Esophagus muscularis mucosa (tissue), 4 donors: ENCODE measurements around the gene USP24. TPM values are rescaled to one million over a fixed set of nuclear protein-coding genes. Genes with fewer than 3 reads are reported as not detected.

Source experiments
- DNase-seq: peaks from one replicate; pipeline ENCODE4 v3.0.0-alpha.2; 2017; ENCODE audit errors: extremely low spot score
- H3K27ac ChIP-seq, 4 donors: fragments of 200-600 bp; sonication (generic); replicated peaks in 1 of 4; 1 replicate in 3 of 4; 2 replicates in 1 of 4; pipeline ENCODE4 v1.5.1; 2016 to 2019; ENCODE audit warnings: mild to moderate bottlenecking in 1 of 4
- H3K27me3 ChIP-seq, 4 donors: fragments of 200-600 bp; sonication (generic); one replicate each; pipeline versions ENCODE4 v1.5.1 to v1.6.0; 2016 to 2019
- H3K36me3 ChIP-seq, 4 donors: fragments of 200-600 bp; sonication (generic); one replicate each; pipeline ENCODE4 v1.5.1; 2016 to 2019
- H3K4me1 ChIP-seq, 4 donors: fragments of 200-600 bp; sonication (generic); one replicate each; pipeline ENCODE4 v1.5.1; 2016 to 2019
- H3K4me3 ChIP-seq, 4 donors: fragments of 200-600 bp; sonication (generic); 1 replicate in 2 of 4; 2 replicates in 2 of 4; pipeline ENCODE4 v1.5.1; 2016 to 2019; ENCODE audit warnings: mild to moderate bottlenecking in 4 of 4, moderate library complexity in 1 of 4
- H3K9me3 ChIP-seq, 4 donors: fragments of 200-600 bp; sonication (generic); 1 replicate in 3 of 4; 2 replicates in 1 of 4; pipeline ENCODE4 v1.5.1; 2016 to 2019
- CTCF ChIP-seq, 3 experiments: fragments of 200-600 bp in 2 of 3; fragments of 450-650 bp in 1 of 3; sonication (generic) in 2 of 3; IDR thresholded peaks; one replicate each; pipeline ENCODE4 v1.5.1; 2017 to 2019; ENCODE audit warnings: antibody characterized with exemption in 3 of 3, mild to moderate bottlenecking in 2 of 3, moderate library complexity in 1 of 3
- EP300 ChIP-seq: sonication (generic); formaldehyde crosslinking; IDR thresholded peaks from one replicate; pipeline ENCODE4 v1.6.1; 2017; ENCODE audit warnings: antibody characterized with exemption
- POLR2A ChIP-seq: fragments of 450-650 bp; IDR thresholded peaks from one replicate; pipeline ENCODE4 v1.6.1; 2017; ENCODE audit warnings: antibody characterized with exemption, moderate library complexity, mild to moderate bottlenecking, low read depth
- POLR2AphosphoS5 ChIP-seq, 2 donors: sonication (generic); formaldehyde crosslinking; IDR thresholded peaks; one replicate each; pipeline ENCODE4 v1.6.1; 2017; ENCODE audit warnings: antibody characterized with exemption in 2 of 2
- WGBS: methylation state at CpG from one replicate; pipeline ENCODE4 v1.1.5; 2018; 5-methylcytosine and 5-hydroxymethylcytosine counted together
- intact Hi-C: fragments of 100-400 bp; cut with DNase I; formaldehyde crosslinking; loops from one replicate; pipeline ENCODE4 v1.15.1; 2023
- total RNA-seq, 4 donors: library from RNA; depleted of rRNA; stranded (reverse); fragments of >200 nt; gene quantifications; one replicate each; pipeline versions ENCODE4 v1.1.0 to v1.2.1, GENCODE V29; 2016

The USP24 gene
- total RNA-seq, 4 donors from 2014 or later, result 28.3 to 45.3 (median 37.7) TPM

- Histone ChIP-seq H3K4me1 (peaks cover 0 to 9% (median 3%) of the 10 kb centered on the region in 4 donors), H3K27ac (no peak overlapping the region), H3K9me3 (no peaks in the 10 kb centered on the region), H3K27me3 (no peaks in the 10 kb centered on the region), H3K36me3 (no peaks in the 10 kb centered on the region), H3K4me3 (no peak overlapping the region)
- intact Hi-C loops, result no loop called here
- TF ChIP-seq EP300 (no peak), POLR2A (no peak), POLR2AphosphoS5 (IDR thresholded peaks at IDR 0.05) (no peak), CTCF (IDR thresholded peaks at IDR 0.05) (no peak)
- no peak for DNase-seq
Observed at GRCh38 chr1:55246331-55246730, 31.2 kb upstream of the USP24 start.

- Histone ChIP-seq H3K4me1 (peaks cover 0 to 8% (median 3%) of the 10 kb centered on the region in 4 donors), H3K27me3 (no peaks in the 10 kb centered on the region), H3K9me3 (no peaks in the 10 kb centered on the region), H3K36me3 (no peaks in the 10 kb centered on the region), H3K4me3 (no peak overlapping the region), H3K27ac (no peak overlapping the region)
- no peak for TF ChIP-seq POLR2AphosphoS5 (IDR thresholded peaks at IDR 0.05)
- no peak for TF ChIP-seq CTCF (IDR thresholded peaks at IDR 0.05)
- TF ChIP-seq POLR2A, result no peak
- TF ChIP-seq EP300, result no peak
- 76% methylated on average over 4 of the region's 4 CpGs for WGBS
- intact Hi-C loops, result no loop called here
- no peak for DNase-seq
Observed at GRCh38 chr1:55245781-55246180, 30.6 kb upstream of the USP24 start.

GRCh38 chr1:55244476-55245099, 29.4 kb upstream of the USP24 start:
- DNase-seq, result no peak
- WGBS, result 59% methylated on average over 6 of the region's 6 CpGs
- H3K27me3 ChIP-seq, result no peaks in the 10 kb centered on the region
- no peak overlapping the region for H3K4me3 ChIP-seq
- no peaks in the 10 kb centered on the region for H3K36me3 ChIP-seq
- no peaks in the 10 kb centered on the region for H3K9me3 ChIP-seq
- H3K4me1 ChIP-seq, result no peaks in the 10 kb centered on the region
- H3K27ac ChIP-seq, result no peak overlapping the region
- TF ChIP-seq CTCF (IDR thresholded peaks at IDR 0.05) (no peak), EP300 (no peak), POLR2AphosphoS5 (IDR thresholded peaks at IDR 0.05) (no peak), POLR2A (no peak)
- intact Hi-C loops, result no loop called here

- Histone ChIP-seq H3K27me3 (no peaks in the 10 kb centered on the region), H3K9me3 (no peaks in the 10 kb centered on the region), H3K36me3 (no peaks in the 10 kb centered on the region), H3K27ac (no peak overlapping the region), H3K4me3 (no peak overlapping the region), H3K4me1 (no peaks in the 10 kb centered on the region)
- no peak for DNase-seq
- intact Hi-C loops, result no loop called here
- TF ChIP-seq EP300 (no peak), POLR2AphosphoS5 (IDR thresholded peaks at IDR 0.05) (no peak), POLR2A (no peak), CTCF (IDR thresholded peaks at IDR 0.05) (no peak)
- WGBS, result 81% methylated on average over 2 of the region's 2 CpGs
Observed at GRCh38 chr1:55243655-55244054, 28.5 kb upstream of the USP24 start.

GRCh38 chr1:55239548-55239947, 24.4 kb upstream of the USP24 start:
- no peak for TF ChIP-seq POLR2A
- no peak for TF ChIP-seq POLR2AphosphoS5 (IDR thresholded peaks at IDR 0.05)
- TF ChIP-seq EP300, result no peak
- no peak for TF ChIP-seq CTCF (IDR thresholded peaks at IDR 0.05)
- intact Hi-C loops, result no loop called here
- DNase-seq, result no peak

More at GRCh38 chr1:55239548-55239947, 24.4 kb upstream of the USP24 start:
- WGBS, result 90% methylated on average over 2 of the region's 2 CpGs
- H3K27me3 ChIP-seq, result no peaks in the 10 kb centered on the region
- H3K9me3 ChIP-seq, result no peaks in the 10 kb centered on the region
- H3K36me3 ChIP-seq, result no peaks in the 10 kb centered on the region
- no peak overlapping the region for H3K4me3 ChIP-seq
- H3K4me1 ChIP-seq, result peaks cover 0 to 10% (median 3%) of the 10 kb centered on the region in 4 donors
- H3K27ac ChIP-seq, result no peak overlapping the region
